ENCODE data around the gene LAMB1.

The LAMB1 gene

DNA sequence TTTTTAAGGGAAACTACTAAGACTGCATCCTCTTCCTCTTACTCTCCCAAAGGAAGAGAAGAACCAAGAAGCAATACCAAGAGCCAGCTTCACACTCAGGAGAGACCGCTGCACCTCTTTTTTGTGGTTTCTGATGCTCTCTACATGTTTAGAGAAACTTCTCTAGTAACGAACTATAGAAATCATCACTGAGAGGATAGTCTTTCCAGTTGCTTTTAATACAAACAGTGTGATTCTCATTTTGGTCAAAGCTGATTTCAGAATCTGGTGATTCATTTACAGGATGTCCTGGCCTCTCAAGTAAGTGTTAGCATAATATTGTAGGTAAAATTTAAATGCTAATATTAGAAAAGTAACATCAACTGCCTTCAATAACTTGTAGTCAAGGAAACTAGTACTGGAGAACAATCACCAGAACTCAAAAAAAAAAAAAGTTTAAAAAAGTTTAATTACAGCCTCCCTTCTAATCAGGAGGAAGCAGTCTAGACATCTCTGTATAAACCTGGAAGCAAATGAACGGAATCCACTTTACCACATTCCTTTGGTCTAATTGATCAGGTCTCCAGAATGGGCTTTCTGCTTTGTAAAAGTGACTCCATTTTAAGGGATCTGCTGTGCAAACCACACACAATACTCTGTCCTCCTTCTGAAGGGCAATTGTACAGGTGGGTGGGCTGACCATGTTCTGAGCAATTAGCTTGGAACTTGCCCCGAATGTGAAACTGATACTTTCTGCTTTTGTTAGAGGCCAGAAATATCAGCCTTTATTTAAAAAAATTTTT is 3.0 kb downstream of the LAMB1 start:
- no peak for DNase-seq

DNA sequence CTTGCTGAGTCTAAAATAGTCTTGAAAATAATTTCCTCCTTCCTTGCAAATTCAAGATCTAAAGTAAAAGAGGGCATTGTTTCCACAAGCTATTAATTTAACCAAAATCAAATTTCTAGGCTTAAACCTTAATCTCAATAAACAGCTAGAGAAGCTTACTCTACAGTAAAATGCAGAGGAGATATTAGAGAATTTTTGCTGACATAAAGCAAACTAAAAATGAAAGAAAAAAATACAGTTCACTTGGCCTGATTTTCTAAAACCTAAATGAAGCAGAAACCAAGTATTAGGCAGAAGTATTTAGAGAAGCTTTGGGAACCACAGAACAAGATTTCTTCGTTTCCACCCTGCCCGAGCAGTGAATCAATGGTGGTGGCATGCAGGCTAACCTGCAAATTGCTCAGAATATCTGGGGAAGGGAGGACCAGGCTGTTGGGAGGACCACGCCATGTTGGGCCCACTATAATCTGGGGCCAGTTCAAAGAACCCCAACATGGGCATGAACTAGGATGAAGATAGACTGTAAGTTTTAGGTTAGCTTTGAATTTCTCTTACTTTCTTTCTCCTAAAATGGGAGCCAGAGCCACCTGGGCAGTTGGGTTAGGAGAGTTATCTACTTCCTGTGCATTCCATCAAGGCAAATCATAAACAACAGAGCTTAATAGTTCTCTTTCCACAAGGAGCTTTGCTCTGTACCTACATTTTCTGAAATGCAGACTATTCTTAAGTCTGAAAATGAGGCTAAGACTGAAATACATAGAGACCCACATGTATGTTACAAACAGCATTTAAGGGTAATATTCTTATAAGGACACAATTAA is 4.1 kb downstream of the LAMB1 start:
- DNase-seq = no peak

DNA sequence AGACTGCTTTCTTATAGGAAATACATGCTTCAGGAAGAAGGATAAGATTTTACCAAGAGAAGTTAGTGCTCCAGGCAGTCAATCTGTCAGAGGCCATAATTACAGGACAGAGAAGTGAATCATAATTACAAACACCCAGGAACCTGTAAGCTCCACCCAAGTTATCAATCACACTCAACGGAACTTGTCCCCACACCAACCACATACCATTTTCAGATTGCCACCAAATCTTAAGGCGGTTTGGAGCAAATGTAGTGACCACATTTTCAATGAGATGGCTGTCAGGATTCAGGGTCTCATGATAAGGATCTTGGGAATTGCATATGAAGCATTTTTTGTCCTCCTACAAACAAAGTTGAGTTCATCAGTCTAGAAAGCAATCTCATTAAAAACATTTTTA is 4.8 kb downstream of the LAMB1 start:
- DNase-seq = no peak

DNA sequence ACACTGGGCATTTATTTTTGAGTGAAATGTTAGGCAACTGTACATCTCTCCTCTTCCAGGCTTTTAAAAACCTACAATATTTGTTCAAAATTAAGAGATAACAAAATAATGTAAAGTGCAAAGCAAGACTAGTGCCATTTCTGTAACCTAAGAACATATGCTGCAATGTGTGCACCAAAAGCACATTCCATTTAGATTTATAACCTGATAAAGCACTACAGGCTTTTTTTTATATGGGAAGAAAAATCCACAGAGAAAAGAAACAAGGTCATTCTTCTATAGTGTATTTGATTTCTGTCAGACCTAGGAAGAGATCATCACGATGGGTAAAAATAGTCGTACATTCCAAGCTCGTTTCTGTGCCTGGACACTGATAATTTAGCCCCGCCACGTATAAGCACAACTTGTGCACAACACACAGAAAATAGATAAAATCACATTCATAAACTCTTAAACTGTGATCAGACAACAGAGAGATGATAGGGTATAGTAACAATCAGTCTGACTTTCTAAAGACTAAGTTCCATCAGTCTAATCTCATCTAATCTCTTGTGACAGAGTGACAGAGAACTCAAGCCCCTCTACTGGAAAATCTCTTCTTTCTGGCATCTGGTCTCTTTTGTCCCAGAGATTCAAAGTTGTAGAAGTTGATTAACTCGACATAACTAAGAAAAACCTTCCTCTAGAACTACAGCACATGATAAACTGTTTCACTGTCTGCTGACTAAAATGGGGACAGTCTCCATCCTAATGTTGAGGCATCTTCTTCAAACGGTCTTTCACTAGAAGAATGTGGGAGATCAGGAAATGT is 6.7 kb downstream of the LAMB1 start:
- no peak for DNase-seq

DNA sequence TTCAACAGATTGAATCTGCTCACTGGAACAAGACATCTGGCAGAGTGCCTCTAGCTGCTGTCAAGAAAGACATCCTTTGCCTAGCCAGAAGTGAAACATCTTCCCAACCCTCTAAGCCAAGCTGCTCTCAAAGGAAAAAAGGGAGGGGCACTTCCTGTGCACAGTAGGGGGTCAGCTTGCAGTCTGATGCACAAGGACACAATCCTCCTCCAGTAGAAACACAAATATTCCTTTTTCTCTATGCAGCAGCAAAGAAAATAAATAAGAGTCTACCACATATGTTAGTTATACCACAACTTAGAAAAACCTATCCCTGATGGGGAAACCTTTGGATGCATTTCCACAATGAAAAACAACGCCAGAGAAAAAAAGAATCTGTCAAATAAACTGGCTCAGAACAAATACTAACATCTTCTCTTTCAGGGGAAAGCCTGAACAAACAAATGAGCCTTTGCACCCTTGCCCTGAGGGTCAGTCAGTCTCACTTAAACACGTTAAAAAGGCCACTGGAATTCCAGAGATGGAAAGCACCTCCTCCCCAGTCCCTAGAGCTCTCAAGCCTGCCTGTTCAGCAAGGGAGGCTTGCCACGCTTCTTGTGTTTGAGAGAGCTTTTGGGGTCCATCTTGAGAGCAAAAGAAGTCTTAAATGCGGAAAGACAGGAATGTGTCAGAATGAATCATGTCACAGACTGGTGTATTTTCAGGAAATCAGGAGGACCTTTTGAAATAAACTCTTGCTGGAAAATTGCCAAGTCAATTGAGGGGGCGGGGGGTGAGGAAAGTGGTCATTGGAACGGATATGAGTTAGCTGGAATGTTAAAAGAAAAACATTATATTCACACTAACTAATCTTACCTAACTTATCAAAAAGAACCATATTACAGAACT is 7.5 kb downstream of the LAMB1 start:
- DNase-seq = peak; percentile 63

DNA sequence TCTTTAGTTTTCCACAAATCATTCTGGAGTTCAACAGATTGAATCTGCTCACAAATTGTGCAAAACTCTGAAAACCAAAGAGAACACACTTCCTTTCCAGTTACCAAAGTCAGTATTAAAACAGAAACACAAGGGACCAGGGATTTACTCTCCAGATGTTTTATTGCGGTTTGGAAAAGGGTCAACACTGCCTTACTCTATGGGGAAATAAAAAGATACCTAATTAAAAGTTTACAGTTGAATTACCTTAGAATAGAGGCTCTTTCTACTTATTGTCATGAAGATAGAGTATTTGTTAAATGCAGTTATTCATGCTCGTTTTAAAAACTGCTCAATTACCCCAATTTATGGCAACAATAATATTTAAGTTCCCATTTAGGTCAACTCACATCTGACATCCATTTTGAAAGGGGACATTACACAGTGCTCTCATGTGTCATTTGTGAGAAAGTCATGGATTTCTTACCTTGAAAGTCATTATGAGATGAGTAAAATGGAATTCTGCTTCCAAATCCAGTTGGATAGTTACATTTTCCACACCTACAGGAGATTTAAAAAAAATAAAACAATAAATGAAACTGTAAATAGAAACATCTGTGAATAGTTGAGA is 8.4 kb downstream of the LAMB1 start:
- no peak for DNase-seq

DNA sequence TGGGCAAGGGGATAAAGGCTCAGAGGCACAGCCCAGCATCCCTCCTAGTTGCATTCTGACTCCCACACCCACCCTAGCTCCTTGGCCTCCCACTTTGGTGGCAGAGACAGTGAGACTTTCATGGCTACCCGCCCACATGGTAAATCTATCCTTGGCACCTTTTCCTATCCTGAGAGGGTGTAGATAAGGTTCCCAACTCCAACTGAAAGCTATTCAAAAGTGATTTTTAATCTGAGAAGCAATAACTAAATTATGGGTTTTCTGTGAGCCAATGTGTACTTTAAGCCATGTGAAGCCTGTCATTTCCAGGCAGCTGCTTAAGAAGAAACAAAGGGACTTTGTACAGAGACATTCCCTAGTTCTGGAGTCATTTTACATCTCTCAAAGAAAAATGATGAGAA is 9.1 kb downstream of the LAMB1 start:
- no peak for DNase-seq

DNA sequence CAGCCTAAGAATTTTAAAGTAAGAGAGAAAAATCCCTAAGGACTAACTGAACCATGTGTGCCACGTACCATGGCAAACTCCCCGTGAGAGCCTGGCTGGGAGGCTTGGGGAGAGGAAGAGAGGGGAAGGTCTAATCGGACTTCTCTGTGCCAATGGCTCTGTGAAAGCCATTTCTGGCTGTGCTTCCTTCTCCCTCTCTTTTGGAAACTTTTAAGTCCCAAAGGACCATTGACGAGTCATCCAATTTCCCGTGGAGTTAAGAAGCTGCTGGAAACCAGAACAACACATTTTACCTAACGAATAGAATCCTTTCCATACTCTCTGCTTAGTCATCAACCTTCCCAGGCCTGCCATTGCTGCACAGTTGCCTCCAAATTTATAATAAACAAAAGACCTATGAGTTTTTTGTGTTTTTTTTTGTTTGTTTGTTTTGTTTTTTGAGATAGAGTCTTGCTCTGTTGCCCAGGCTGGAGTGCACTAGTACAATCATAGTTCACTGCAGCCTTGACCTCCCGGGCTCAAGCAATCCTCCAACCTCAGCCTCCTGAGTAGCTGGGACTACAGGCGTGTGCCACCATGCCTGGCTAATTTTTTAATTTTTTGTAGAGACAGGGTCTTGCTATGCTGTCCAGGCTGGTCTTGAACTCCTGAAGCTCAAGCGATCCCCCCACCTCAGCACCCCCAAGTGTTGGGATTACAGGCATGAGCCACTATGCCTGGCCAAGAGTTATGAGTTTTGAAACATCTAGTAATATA is 13.2 kb downstream of the LAMB1 start:
- DNase-seq = no peak

DNA sequence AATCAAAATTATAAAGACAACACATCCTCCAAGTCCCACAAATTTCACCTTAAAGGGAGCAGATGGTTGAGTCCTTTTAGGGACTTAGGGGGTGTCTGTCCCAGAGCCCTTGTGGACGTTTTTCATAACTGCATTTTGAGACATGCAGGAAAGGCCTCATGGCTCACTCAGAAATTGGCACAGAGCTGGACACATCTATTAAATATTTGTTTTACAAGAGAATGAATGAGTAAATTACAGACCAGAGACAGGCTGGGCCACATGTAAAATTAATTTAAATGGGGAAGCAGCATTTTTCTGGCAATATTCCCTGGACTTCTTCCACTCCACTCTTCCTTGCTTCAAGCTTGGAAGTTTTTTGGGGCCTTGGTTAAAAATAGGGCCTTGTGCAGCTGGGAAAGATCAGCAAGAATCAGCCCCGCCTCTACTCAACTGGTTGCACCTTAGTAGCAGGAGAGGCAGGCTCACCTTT is 20.0 kb downstream of the LAMB1 start:
- peak; percentile 43 for DNase-seq

DNA sequence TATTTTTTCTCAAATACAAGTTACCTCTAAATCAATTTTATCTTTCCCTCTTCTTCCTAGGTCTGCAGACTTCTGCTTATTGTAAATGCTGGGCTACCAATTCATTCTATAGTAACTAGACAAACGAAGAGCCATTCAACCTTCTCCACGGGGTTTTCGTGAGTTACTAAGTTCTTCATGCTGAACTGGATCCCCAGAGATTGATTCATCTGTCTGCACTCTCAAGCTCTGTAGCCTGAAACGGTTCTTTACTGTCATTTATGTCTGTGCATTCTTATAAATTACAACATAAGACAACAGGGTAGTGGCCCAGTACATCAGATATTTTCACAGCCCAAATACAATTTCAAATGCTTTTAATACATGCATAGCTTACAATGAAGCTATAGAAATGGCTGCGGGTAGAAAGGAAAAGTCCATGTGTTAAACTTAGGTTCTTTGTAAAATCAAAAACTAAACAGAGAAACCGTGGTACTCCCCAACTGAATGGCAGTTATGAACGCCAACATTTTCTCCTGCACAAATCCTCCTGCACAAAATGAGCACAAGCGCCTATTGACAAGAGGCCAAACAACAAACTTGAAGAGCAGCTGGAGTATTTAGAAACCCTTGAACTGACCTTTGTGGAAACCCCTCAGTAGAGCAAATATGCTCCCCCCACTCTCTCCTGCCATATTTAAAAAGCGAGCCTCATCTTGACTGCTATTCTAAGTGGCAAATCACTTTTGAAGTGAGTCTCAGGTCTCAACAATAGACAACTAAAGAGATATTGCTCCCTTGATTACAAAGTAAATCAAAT is 20.7 kb downstream of the LAMB1 start:
- DNase-seq = no peak

DNA sequence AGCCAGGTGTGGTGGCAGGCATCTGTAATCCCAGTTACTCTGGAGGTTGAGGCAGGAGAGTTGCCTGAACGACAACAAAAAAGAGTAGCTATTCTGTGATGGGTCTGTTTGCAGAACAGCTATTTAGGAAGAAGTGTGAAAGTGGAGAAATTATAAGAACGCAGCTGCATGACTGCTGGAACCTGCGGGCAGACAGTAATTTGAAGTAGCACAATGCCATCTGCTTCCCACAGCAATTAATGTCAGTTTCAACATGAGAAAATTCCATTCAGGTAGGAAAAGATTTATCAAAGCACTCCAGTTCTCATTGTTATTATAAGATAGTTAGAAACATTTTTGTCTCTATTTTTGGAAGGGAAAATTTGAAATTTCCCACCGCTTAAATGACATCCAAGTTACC is 21.5 kb downstream of the LAMB1 start:
- no peak for DNase-seq

DNA sequence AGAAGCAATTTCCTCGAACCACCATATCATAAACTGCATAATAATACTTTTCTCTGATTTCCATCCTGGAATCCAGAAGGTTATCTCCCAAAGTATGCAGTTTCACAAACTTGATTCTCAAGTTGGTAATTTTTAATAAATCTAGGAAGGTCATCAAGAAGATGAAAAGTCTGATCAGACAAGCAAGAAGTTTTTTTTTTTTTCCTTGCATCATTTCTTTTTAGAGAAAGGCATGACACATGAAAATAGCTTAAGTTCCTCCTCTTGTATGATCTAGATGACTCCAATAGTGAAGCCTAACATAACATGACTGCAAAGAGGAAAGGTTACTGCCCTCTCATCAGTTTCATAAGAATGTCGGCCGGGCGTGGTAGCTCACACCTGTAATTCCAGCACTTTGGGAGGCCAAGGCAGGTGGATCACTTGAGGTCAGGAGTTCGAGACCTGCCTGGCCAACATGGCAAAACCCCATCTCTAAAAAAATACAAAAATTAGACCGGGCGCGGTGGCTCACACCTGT is 22.2 kb downstream of the LAMB1 start:
- no peak for DNase-seq

DNA sequence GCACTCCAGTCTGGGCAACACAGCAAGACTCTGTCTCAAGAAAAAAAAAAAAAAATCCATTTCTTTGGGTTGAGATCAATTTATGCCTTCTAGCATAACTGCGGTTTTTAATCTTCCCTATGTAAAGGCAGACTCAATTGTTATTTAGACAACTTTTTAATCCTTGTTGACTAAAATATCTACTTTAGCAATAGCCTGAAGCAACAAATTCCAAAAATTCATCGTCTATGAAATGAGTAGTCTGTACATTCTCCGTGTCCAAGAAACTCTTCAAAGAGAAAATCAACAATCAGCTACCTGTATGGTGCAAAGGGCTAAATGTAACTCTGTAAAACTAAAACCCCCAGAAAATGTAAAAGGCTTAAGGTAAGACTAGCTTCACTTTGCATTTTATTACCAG is 22.8 kb downstream of the LAMB1 start:
- DNase-seq = no peak

DNA sequence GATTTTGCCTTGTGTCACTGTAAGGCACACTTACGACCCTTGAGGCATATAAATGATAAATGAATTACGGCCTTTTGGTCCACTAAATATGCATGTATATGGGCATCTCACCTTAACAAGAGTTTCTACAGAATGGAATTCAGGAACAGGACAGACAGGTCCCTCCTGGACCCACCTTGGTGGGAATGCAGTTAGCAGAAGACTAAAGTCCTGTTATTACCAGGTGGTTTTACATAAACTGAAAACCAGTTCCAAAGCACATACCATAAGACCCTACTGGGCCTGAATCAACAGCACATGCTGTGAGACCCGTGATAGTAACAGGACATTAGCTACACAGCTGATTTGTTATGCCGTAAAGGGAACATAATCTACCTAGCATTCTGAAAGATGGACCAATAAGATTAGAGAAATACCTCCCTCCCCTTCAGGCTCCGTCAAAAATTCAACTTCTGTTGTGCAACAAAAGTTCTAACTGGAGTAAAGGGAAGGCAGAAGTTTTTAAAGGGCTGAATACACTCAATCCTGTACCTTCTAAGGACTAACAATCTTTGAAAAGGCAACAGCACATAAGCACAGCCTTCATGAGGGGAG is 24.0 kb downstream of the LAMB1 start:
- no peak for DNase-seq

DNA sequence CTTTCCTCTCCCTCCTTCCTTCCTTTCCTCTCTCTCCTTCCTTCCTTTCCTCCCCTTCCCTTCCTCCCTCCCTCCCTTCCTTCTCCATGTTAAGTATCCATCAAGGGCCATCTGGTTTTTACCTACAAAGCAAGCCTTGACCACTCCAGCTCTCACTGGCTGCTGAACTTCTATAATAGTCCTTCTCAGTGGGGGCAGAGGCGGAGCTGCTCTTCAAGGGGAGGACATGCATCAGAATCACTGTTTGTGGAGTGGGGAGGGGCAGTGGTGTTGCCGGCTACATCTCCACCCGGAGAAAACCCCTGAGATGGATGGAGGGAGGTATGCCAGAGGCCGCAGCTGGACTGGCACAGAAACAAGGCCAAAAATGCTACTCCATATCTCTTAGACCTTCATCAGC is 25.9 kb downstream of the LAMB1 start:
- no peak for DNase-seq

DNA sequence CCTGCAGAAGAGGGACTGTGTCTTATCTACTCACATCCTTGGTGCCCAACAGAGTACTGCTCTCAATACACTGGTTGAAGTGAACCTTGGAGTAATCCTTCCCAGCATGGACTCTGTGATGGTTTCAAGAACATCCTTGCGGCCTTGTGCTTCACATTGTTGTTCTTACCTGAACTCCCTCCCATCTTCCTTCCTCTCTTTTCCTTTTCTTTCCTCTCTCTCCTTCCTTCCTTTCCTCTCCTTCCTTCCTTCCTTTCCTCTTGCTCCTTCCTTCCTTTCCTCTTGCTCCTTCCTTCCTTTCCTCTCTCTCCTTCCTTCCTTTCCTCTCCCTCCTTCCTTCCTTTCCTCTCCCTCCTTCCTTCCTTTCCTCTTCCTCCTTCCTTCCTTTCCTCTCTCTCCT is 26.3 kb downstream of the LAMB1 start:
- no peak for DNase-seq

DNA sequence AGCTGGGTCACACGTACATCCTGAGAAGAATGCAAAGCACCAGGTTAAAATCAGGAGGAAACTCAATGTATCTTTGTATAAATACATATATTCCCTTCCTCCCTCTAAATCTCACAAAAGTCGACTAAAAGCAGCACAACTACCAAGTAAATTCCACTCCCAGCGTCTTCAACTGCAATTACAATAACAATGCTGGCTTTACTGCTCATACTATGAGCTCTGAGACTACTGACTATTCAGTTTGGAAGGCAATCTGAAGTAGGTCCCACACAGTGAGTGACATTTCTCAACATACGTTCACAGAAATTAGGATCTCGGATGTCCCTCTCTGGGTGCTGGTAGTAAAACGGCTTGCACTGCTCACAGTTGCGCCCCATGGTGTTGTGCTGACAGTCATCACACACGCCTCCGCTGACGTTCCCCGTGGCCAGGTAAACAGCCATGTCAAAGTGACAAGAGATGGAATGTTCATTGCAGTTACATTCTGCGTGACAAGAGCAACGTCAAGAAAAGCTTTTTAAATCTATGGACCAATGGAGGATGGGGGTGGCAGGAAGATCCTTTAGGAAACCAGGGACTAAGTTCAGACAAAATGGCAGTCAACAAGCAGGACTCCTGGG is 27.5 kb downstream of the LAMB1 start:
- no peak for DNase-seq

DNA sequence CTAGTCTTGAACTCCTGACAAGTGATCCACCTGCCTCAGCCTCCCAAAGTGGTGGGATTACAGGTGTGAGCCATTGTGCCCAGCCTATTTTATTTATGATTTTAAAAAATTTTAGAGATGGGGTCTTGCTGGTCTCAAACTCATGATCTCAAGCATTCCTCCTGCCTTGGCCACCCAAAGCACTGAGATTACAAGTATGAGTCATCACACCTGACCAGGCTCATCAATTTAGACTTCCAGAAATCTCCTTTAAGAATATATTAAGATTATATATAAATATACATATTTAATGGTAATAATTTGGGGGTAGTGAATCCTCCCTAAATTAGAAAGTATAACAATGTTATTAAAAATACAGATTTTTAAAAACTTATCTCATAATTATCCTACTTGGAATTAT is 29.1 kb downstream of the LAMB1 start:
- no peak for DNase-seq

DNA sequence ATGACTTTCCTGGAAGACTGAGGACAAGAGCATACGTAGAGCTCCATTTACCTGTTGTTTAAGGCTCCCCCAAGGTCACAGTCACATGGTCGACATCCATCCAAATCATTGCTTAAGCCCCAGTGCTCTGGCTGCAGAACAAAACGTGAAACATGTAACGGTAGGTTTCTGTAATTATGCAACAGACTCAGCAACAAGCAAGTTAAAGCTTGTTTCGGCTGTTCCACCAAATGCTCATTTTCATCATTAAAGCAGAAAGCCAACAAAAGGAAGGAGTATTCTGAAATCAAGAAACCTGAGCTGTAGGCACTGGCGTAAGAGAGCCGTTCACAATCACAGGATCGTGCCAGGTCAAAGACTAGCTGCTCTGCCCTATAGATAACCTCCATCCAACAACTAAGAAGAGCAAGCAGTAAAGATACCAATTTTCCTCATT is 30.0 kb downstream of the LAMB1 start:
- DNase-seq = no peak
